Left ventricle myocardium inferior (tissue), 1 donor: Measurements from ENCODE around the gene RASAL2. TPM values are rescaled to one million over a fixed set of nuclear protein-coding genes. Genes with fewer than 3 reads are reported as not detected.

Experiments used
- DNase-seq: peaks from one replicate; pipeline ENCODE4 v3.0.0-alpha.2; 2020
- H3K27ac ChIP-seq: fragments of 200-600 bp; replicated peaks from 2 replicates; pipeline ENCODE4 v1.8.0; 2021
- H3K27me3 ChIP-seq: fragments of 200-600 bp; 2 replicates; pipeline ENCODE4 v1.8.0; 2021; ENCODE audit warnings: low read depth
- H3K36me3 ChIP-seq: fragments of 200-600 bp; 2 replicates; pipeline ENCODE4 v1.8.0; 2021
- H3K4me1 ChIP-seq: fragments of 200-600 bp; 2 replicates; pipeline ENCODE4 v1.8.0; 2021
- H3K4me3 ChIP-seq: fragments of 200-600 bp; 2 replicates; pipeline ENCODE4 v1.8.0; 2021; ENCODE audit warnings: mild to moderate bottlenecking, moderate library complexity
- H3K9me3 ChIP-seq: fragments of 200-600 bp; replicated peaks from 2 replicates; pipeline ENCODE4 v1.8.0; 2021
- CTCF ChIP-seq: fragments of 200-600 bp; IDR thresholded peaks from 2 replicates; pipeline ENCODE4 v1.8.0; 2021; ENCODE audit warnings: antibody characterized with exemption, mild to moderate bottlenecking, borderline replicate concordance
- intact Hi-C: fragments of 100-400 bp; cut with micrococcal nuclease; formaldehyde crosslinking; loops from one replicate; pipeline ENCODE4 v1.11.0; 2022
- total RNA-seq: library from RNA; stranded (reverse); fragmentation: NEBNext Ultra II Directional; extraction: Animal tissue kit (Norgen Biotek cat#: 25700); gene quantifications from one replicate; pipeline ENCODE4 v1.2.1, GENCODE V29; 2021
- donor health status: DM: no; HTN: yes; CAD: no; lungs with severe emphysema.

Gene RASAL2
- total RNA-seq, 1 donor from 2014 or later: 28.3 TPM

GRCh38 chr1:178091986-178092745 is 1.7 kb upstream of the RASAL2 start:
- Histone ChIP-seq H3K9me3 (no peaks in the 10 kb centered on the region), H3K4me1 (peaks cover 48% of the 10 kb centered on the region), H3K27ac (peak overlapping the region; percentile 97), H3K4me3 (no peak overlapping the region), H3K27me3 (no peaks in the 10 kb centered on the region), H3K36me3 (no peaks in the 10 kb centered on the region)
- intact Hi-C loops: loop anchor here (10.0 kb wide), 1 partner anchor 57 kb away; no protein-coding TSS in a partner anchor
- TF ChIP-seq CTCF: no peak
- no peak for DNase-seq

GRCh38 chr1:178092878-178093493 is 918 bp upstream of the RASAL2 start:
- H3K9me3 ChIP-seq: no peaks in the 10 kb centered on the region
- peak overlapping the region; percentile 87 for H3K4me3 ChIP-seq
- no peaks in the 10 kb centered on the region for H3K36me3 ChIP-seq
- no peak for TF ChIP-seq CTCF
- DNase-seq: peak; percentile 26
- H3K27ac ChIP-seq: peak overlapping the region; percentile 97
- H3K4me1 ChIP-seq: peaks cover 53% of the 10 kb centered on the region
- intact Hi-C loops: loop anchor here (10.0 kb wide), 1 partner anchor 58 kb away; no protein-coding TSS in a partner anchor
- H3K27me3 ChIP-seq: no peaks in the 10 kb centered on the region

- H3K9me3 ChIP-seq: no peaks in the 10 kb centered on the region
- peak; percentile 93 for DNase-seq
- intact Hi-C loops: loop anchor here (10.0 kb wide), 1 partner anchor 59 kb away; no protein-coding TSS in a partner anchor
- no peaks in the 10 kb centered on the region for H3K27me3 ChIP-seq
- no peaks in the 10 kb centered on the region for H3K36me3 ChIP-seq
- H3K27ac ChIP-seq: peak overlapping the region; percentile 97
- H3K4me3 ChIP-seq: peak overlapping the region; percentile 87
- peaks cover 59% of the 10 kb centered on the region for H3K4me1 ChIP-seq
- TF ChIP-seq CTCF: no peak
These were observed 382 bp upstream of the RASAL2 start for GRCh38 chr1:178093494-178093950.

- Histone ChIP-seq H3K4me1 (peaks cover 73% of the 10 kb centered on the region), H3K4me3 (peak overlapping the region; percentile 87), H3K36me3 (no peaks in the 10 kb centered on the region), H3K9me3 (no peaks in the 10 kb centered on the region), H3K27ac (peak overlapping the region; percentile 97), H3K27me3 (no peaks in the 10 kb centered on the region)
- intact Hi-C loops: loop anchor here (5.0 to 10.0 kb wide), 2 partner anchors 38 to 60 kb away; no protein-coding TSS in a partner anchor
- no peak for DNase-seq
- no peak for TF ChIP-seq CTCF
These were observed 1.1 kb downstream of the RASAL2 start for GRCh38 chr1:178094739-178095645.

GRCh38 chr1:178096421-178096820 is 2.5 kb downstream of the RASAL2 start:
- intact Hi-C loops: loop anchor here (5.0 to 10.0 kb wide), 2 partner anchors 39 to 62 kb away; no protein-coding TSS in a partner anchor

More at GRCh38 chr1:178096421-178096820, 2.5 kb downstream of the RASAL2 start:
- H3K9me3 ChIP-seq: no peaks in the 10 kb centered on the region
- H3K4me3 ChIP-seq: peak overlapping the region; percentile 87
- peak overlapping the region; percentile 97 for H3K27ac ChIP-seq
- peaks cover 88% of the 10 kb centered on the region for H3K4me1 ChIP-seq
- DNase-seq: no peak
- no peaks in the 10 kb centered on the region for H3K27me3 ChIP-seq
- no peaks in the 10 kb centered on the region for H3K36me3 ChIP-seq
- no peak for TF ChIP-seq CTCF
